Fibroblast of lung (primary cell): ENCODE measurements around the gene HAUS1.

Source experiments
- EZH2 ChIP-seq: IDR thresholded peaks from 2 replicates; pipeline ENCODE4 v1.5.1; 2012; ENCODE audit warnings: low read length, control low read depth, mild to moderate bottlenecking; ENCODE audit errors: missing control alignments
- TF ChIP-seq, protein P1 (sequence below), 2 donors: IDR thresholded peaks in 1 of 2; conservative IDR thresholded peaks in 1 of 2; 1 replicate in 1 of 2; 2 replicates in 1 of 2; pipeline ENCODE4 v1.5.1; 2011 to 2012; ENCODE audit warnings: low read length in 2 of 2, control low read depth in 1 of 2, inconsistent platforms in 1 of 2, low read depth in 1 of 2, mild to moderate bottlenecking in 1 of 2

DNA sequence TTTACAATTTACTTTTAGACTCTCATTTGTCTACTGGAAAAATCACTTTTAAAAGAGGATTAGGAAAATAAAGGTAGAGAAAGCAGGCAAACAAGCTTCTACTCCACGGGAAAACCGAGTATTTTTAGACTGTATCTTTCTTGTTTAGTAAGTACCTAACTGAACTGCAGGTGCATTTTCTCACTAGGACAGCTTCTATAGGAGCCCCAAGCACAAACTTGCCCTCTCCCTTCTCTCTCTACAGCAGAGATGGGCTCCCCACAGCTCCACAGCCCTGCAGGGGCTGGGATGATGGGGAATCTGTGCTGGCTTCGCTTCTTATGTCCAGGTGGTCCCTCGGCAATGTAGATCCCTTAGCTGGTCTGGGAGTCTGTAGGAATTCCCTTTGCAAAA, 48.4 kb upstream of the HAUS1 start:
- TF ChIP-seq, protein P1, sequence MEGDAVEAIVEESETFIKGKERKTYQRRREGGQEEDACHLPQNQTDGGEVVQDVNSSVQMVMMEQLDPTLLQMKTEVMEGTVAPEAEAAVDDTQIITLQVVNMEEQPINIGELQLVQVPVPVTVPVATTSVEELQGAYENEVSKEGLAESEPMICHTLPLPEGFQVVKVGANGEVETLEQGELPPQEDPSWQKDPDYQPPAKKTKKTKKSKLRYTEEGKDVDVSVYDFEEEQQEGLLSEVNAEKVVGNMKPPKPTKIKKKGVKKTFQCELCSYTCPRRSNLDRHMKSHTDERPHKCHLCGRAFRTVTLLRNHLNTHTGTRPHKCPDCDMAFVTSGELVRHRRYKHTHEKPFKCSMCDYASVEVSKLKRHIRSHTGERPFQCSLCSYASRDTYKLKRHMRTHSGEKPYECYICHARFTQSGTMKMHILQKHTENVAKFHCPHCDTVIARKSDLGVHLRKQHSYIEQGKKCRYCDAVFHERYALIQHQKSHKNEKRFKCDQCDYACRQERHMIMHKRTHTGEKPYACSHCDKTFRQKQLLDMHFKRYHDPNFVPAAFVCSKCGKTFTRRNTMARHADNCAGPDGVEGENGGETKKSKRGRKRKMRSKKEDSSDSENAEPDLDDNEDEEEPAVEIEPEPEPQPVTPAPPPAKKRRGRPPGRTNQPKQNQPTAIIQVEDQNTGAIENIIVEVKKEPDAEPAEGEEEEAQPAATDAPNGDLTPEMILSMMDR (conservative IDR thresholded peaks at IDR 0.05 in 1 of 2, IDR thresholded peaks at IDR 0.05 in 1 of 2; ENCODE audit: low read depth in 1 of 2, low read length in 2 of 2): no peak
- TF ChIP-seq EZH2: no peak
